ENCODE results near the gene FAM13A.

FAM13A gene

GRCh38 chr4:88705223-88705622 is 351.8 kb downstream of the FAM13A start:
- DNase-seq (ENCODE audit: low read depth), result no peak
- no peak overlapping the region for H3K4me3 ChIP-seq (ENCODE audit: low read depth, low read length)

GRCh38 chr4:88702782-88703181 is 354.2 kb downstream of the FAM13A start:
- in situ Hi-C loops (cut with HindIII; ENCODE audit: low sequenced_read_pairs), result loop anchor here (25.0 kb wide), 1 partner anchor 310 kb away; no protein-coding TSS in a partner anchor
- TF ChIP-seq, protein P1, sequence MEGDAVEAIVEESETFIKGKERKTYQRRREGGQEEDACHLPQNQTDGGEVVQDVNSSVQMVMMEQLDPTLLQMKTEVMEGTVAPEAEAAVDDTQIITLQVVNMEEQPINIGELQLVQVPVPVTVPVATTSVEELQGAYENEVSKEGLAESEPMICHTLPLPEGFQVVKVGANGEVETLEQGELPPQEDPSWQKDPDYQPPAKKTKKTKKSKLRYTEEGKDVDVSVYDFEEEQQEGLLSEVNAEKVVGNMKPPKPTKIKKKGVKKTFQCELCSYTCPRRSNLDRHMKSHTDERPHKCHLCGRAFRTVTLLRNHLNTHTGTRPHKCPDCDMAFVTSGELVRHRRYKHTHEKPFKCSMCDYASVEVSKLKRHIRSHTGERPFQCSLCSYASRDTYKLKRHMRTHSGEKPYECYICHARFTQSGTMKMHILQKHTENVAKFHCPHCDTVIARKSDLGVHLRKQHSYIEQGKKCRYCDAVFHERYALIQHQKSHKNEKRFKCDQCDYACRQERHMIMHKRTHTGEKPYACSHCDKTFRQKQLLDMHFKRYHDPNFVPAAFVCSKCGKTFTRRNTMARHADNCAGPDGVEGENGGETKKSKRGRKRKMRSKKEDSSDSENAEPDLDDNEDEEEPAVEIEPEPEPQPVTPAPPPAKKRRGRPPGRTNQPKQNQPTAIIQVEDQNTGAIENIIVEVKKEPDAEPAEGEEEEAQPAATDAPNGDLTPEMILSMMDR (IDR thresholded peaks at IDR 0.05; ENCODE audit: low read depth, low read length, missing control alignments), result no peak
- no peak for DNase-seq (ENCODE audit: low read depth)
- no peak overlapping the region for H3K4me3 ChIP-seq (ENCODE audit: low read depth, low read length)

More at GRCh38 chr4:88705223-88705622, 351.8 kb downstream of the FAM13A start:
- in situ Hi-C loops (cut with HindIII; ENCODE audit: low sequenced_read_pairs), result loop anchor here (25.0 kb wide), 1 partner anchor 307 kb away; no protein-coding TSS in a partner anchor
- TF ChIP-seq, protein P1 (IDR thresholded peaks at IDR 0.05; ENCODE audit: low read depth, low read length, missing control alignments), result no peak

- in situ Hi-C loops (cut with HindIII; ENCODE audit: low sequenced_read_pairs), result loop anchor here (5.0 kb wide), 2 partner anchors 74 to 86 kb away; no protein-coding TSS in a partner anchor
- H3K4me3 ChIP-seq (ENCODE audit: low read depth, low read length), result no peak overlapping the region
- DNase-seq (ENCODE audit: low read depth), result no peak
- TF ChIP-seq, protein P1 (IDR thresholded peaks at IDR 0.05; ENCODE audit: low read depth, low read length, missing control alignments), result no peak
These were observed 358.5 kb downstream of the FAM13A start for GRCh38 chr4:88698519-88698918.

- in situ Hi-C loops (cut with HindIII; ENCODE audit: low sequenced_read_pairs), result loop anchor here (5.0 kb wide), 2 partner anchors 75 to 85 kb away; no protein-coding TSS in a partner anchor
- peak within 1 kb of the TSS; percentile 67 for H3K4me3 ChIP-seq (ENCODE audit: low read depth, low read length)
- TF ChIP-seq, protein P1 (IDR thresholded peaks at IDR 0.05; ENCODE audit: low read depth, low read length, missing control alignments), result no peak
- peak; percentile 29 for DNase-seq (ENCODE audit: low read depth)
These were observed 359.2 kb downstream of the FAM13A start, which contains the start of gene NAP1L5 for GRCh38 chr4:88697588-88698329. Gene NAP1L5, minus strand, starts transcription at chr4:88697829. Its CDS starts 75 bp downstream, at chr4:88697754.

DNA sequence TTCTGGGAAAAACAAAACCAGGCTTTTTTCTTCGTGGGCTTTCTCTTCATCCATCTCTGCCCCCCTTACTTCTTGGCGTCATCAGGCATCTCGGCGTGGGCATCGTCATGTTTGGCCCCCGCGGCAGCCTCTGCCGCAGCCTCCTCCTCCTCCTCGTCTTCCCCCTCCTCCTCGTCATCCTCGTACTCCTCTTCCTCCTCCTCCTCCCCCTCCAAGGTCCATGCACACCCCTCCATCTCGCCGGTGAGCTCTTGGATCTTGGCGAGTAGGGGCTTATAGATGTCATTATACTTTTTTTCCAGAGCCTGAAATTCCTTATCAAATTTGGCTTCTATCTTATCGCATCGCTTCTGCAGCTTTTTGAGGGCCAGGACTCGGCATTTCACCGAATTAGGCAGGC is 359.8 kb downstream of the FAM13A start:
- H3K4me3 ChIP-seq (ENCODE audit: low read depth, low read length), result peak overlapping the region; percentile 67
- DNase-seq (ENCODE audit: low read depth), result no peak
- TF ChIP-seq, protein P1 (IDR thresholded peaks at IDR 0.05; ENCODE audit: low read depth, low read length, missing control alignments), result no peak
- in situ Hi-C loops (cut with HindIII; ENCODE audit: low sequenced_read_pairs), result loop anchor here (5.0 kb wide), 2 partner anchors 75 to 85 kb away; no protein-coding TSS in a partner anchor

DNA sequence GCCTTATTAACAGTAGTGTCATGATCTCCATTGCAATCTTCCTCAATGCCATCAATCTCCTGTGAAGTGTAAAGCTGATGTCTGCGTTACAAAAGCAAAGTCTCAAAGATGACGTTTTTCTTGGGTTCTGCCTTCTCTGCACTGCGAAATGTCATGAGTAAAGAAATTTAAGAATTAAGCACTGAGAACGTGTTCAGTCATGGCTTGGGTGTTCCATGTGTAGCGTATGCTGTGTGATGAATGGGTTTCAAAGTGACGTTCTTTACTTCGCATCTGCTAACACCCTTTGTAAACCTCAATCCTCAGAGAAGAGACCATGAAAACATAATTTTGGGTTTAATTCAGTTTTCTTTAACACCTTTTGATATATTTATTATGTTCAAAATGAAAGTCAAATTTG is 360.4 kb downstream of the FAM13A start:
- TF ChIP-seq, protein P1 (IDR thresholded peaks at IDR 0.05; ENCODE audit: low read depth, low read length, missing control alignments), result no peak
- no peak for DNase-seq (ENCODE audit: low read depth)
- in situ Hi-C loops (cut with HindIII; ENCODE audit: low sequenced_read_pairs), result loop anchor here (5.0 kb wide), 2 partner anchors 76 to 84 kb away; no protein-coding TSS in a partner anchor
- H3K4me3 ChIP-seq (ENCODE audit: low read depth, low read length), result peak overlapping the region; percentile 67

Measured in astrocyte of the cerebellum (primary cell).